Measurements from ENCODE around the gene CCNL2.
A peak's percentile ranks its signal among the peaks of the same experiment; 100 is the strongest.

Gene CCNL2

DNA sequence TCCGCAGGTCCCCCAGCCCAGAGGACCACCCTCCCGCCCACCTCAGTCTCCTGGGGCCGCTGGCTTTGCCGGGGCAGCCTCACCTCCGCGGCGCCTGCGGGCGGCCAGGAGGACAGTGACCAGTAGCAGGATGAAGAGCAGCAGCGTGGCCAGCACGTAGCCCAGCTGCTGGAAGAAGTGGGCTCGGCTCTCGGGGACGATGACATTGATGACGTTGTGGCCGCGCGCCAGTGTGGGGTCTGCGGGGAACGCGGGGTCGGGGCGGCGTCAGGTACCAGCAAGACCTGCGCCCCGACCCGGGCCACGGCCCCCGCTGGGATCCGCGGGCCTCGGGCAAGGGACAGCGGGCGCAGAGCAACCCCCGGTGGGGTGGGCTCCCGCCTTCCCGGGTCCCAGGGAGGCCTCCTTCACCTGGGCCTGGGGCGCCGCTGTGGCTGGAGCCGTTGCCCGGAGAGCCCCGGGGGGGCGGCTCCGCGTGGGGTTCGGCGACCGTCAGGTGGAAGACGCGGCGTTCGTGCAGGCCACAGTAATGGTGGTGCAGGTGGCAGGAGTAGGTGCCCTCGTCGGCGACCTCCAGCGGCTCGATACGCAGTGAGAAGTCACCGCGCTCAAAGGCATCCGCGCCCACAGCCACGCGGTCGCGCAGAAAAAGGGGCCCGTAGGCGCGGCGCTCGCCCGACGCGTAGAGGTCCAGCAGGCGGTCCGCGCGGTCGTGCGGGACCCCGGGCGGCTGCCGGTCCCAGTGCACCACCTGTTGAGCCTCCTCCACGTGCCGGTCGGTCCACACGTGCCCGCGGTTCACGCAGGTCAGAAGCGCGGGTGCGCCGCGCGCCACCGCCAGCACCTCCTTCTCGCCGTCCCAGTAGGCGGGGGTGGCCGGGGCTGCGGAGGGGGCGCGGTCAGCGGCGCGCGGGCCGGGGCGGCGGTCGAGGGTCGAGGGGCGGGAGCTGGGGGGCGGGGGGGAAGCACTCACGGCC, 44.6 kb downstream of the CCNL2 start:
- peak; percentile 21 for DNase-seq

GRCh38 chr1:1353389-1354151, 45.6 kb downstream of the CCNL2 start:
- no peak for DNase-seq

DNA sequence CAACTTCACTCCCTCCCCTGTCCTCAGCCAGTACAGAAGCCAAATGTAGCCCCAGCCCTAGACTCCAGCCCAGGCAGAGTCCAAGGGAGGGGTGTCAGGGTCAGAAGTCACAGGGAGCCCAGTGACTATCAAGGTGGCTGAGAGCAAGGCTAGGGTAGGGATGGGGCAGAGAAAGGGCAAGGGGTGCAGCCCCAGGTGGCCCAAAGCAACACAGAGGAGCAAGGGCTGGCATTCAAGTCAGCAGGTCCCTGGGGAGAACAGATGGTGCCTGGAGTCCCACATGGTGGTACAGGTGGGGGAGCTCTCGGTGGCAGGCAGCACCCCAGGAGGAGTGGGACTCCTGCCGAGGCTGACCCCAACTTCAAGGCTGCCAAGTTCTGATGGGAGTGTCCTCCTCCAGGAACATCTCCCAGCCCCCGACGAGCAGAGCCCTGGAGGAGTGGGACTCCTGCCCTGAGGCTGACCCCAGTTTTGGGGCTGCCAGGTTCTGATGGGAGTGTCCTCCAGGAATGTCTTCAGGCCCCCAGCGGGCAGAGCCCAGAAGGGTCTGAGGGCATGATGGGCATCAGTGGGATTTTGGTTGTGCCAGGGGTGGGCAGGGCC, 46.2 kb downstream of the CCNL2 start:
- DNase-seq, result no peak

DNA sequence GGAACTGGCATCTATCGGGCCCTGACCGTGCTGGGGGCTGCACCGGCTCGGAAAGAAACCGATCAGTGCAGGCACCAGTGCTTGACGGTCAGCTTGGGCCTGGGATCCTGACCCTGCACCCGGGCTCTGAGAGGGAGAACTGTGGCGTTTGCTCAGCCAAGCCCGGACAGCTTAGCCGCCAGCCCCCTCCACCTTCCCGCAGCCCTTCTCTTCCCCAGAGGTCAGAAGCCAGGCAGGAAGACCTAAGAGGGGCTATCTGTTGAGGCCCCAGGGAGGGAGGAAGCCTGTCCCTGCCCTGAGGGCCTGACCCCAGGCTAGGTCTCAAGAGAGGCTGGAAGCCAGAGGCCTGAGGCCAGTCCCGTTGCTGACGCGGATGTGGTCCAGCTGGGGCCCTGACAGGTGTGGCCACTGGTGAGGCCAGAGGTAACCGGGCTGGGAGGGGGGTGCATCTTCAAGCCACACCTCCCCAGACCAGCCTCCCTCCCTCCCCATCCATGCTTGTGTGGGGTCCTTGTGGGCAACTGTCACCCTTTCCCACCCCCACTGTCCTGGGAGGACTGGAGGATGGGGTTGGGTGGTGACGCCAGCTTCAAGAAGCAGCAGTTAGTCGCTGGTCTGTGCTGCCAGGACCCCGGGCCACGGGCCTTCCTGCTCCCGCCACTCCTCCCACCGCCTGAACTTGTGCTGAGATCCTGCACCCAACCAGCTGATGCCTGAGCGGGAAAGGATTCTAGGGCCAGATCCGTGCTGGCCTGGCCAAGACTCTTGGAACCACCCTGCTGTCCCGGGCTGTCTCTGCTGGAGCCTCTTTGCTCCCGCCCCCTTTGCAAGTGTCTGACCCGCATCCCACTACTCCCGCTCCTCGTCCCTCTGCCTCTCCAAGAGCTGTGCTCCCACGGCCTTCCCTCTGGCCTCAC, 47.4 kb downstream of the CCNL2 start:
- DNase-seq, result no peak

DNA sequence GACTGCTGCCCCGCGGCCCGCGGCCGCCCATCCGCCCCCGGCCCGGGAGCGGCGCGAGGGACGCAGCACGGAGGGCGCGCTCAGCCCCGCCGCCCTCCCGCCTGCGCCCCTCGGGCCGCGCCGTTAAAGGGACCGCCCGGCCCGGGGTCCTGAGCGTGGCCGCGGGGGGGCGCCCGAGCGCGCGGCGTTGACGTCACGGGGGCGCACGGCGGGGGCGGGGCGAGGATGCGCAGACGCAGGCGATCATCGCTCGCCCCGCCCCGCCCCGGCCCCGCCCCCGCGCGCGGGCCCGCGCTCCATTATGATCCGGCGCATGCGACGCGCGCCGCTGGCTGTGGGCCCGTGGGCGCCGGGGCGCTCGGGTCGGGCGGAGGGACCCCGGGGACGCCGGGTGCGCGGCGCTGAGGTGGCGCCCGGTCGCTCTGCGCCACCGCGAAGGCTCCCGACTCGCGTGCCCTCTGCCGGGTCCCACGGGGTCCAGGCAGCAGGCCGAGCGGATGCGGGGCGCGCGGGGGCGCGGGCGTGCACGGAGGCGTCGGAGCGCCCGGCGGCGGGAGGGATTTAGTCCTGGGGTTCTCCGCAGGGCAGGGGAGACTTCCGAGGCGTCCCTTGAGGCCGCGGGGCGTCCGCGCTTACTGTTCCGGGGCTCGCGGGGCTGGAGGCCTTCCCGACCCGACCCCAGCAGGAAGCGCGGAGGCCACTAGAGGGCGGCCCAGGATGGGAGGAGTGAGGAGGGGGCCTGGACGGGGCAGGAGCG, 49.7 kb downstream of the CCNL2 start, which contains the start of gene DVL1:
TSS of gene DVL1 (minus strand) at position 163 of the 757 bp plus-strand sequence. CDS start 353 bp downstream, outside the sequence.
- DNase-seq, result peak; percentile 66

DNA sequence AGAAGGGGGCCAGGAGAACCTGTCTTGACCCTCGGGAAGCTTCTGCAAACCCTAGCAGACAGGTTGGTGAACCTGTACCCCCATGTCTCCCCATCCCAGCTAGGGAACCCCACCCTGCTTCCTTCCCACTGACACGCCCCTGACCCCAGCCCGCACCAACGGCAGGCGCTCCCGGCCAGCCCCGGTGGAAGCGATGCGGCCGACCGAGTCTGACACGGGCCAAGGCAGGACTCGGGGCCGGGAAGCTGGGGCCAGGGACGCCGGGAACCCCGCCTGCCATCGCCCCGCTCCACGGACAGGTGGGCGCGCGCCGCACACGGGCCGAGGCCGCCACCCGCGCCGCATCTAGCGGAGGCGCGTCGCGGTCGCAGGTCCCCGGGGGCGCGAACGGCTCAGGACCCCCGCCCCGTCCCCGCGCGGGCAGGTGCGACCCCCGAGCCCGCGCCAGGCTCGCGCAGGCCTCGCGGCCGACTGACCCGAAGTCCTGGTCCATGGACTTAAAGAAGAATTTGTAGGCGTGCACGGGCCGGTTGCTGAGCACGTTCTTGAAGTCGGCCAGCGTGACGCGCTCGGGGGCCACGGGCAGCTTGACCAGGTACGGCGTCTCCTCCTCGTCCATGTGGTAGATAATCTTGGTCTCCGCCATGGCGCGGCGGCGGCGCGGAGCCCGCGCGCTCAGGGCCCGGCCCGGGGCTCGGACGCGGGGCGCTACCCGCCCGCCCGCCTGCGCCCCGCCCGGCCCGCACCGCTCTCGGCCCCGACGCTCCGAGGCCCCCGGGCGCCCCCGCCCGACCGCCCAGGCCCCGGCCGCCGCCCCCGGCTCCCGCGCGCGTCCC, 50.5 kb downstream of the CCNL2 start:
- DNase-seq, result no peak

GRCh38 chr1:1347663-1348419, 51.3 kb downstream of the CCNL2 start:
- no peak for DNase-seq

DNA sequence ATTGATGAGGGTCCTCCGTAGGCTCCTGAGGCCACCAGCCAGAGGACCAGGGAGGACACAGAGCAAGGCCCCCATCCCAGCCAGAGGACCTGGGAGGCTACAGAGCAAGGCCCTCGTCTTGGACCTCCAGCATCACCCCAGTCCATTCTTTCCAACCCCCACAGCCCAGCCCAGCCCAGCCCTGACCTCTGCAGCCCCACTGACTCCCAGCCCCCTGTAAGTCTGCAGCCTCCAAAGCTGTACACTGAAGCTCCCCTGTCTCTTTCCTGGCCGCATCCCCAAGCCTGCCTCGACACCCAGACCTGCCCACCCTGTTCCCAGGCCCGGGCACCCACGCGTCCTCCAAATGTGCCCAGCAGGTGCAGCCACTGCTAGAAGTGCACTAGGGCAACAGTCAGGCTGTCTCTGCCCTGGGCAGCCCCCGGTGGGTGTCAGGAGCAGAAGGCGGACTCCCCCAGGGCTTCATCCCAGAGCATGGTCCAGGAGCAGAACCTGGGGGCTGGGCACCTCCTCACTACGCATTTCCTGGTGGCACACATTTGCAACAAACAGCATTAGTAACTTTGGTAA, 52.0 kb downstream of the CCNL2 start:
- DNase-seq, result no peak

GRCh38 chr1:1346501-1346890, 52.6 kb downstream of the CCNL2 start:
- DNase-seq, result no peak

DNA sequence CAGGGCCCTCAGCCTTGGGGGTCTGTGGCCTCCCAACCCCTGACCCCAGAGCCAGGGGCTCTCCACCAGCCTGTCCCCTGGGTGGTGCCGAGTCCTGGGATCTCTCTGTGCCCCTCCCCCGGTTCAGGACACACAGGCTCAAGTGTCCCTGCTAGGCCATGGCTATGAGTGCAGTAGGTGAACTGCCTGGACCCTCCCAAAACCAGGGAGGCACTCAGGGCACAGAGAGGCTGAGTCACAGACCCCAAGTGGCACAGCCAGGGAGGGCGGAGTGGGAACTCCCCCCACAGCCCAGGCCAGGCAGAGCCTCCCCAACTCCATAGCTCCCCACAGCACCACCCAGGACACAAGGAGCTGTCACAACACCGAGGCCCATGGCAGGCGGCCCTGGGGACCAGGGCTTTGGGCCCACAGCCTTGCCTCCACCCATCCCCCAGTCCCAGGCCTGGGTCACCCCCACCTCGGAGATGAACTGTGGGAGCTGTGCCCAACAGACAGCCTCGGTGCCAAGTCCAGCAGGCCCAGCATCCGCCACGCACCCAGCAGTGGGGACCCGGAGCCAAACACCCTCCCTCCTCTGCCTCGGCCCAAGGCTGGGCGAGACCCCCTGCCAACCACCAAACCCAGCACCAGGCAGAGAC, 53.2 kb downstream of the CCNL2 start:
- no peak for DNase-seq

GRCh38 chr1:1345384-1345783, 53.8 kb downstream of the CCNL2 start:
- no peak for DNase-seq

- peak; percentile 62 for DNase-seq
Measured at GRCh38 chr1:1344655-1345361, 54.3 kb downstream of the CCNL2 start.

DNA sequence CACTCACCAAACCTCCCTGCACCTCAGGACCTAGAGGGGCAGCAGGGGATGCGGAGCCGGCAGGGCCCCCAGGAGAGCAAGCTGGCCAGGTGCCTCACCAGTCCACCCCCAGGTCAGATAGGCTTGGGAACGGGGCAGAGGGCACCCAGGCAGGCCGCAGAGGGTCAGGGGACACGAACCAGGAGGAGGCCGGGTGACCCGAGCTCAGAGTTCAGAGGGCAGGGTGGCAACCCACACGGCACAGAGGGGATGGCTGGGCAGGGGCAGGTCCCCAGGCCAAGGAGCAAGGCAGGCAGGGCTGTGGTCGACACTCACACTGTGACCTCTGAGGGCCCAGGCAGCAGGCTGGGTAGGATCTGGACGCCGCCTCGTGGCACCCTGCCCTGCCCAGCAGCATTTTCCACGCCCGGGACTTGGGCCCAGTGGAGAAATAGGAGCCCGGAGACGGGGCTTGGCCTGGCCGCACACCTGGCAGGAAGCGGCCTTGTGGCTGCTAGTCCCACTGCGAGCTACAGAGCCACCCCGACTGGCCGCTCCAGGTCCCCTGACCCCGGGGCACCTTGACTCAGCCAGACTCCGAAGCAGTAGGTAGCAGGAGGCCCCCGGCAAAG, 55.2 kb downstream of the CCNL2 start:
- no peak for DNase-seq

GRCh38 chr1:1342584-1343115, 56.5 kb downstream of the CCNL2 start:
- DNase-seq, result no peak

DNA sequence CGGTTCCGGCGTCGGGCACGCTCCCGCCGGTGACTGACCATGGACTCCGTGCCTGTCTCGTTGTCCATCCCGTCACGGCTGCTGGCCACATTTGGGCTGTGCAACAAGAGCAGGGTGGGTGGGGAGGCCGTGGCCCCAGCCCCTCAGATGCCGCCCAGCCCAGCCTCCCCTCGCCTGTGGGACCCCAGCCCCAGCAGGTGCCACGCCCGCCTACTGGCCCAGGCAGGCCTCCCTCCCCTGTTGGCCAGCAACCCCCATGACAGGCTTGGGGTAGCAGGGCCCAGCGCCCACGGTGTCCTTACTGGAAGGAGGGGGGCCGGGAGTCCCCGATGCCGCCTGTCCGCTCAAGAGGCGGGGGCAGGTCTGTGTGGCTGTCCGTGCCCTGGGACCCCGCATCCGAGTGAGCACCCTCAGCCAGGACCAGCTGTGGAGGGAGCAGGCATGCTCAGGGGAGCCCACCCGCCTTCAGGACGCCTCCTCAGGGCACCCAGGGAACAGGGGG, 57.0 kb downstream of the CCNL2 start:
- DNase-seq, result no peak

GRCh38 chr1:1341549-1342021, 57.5 kb downstream of the CCNL2 start:
- DNase-seq, result no peak

Measured in activated naive CD4-positive, alpha-beta T cell treated with Interleukin-2 at 50 U/mL for 16 hours (primary cell).